SIG-M5 (cell line): ENCODE data around the gene HMG20A.

Experiments
- DNase-seq: peaks from one replicate; lab custom pipeline; 2025; lab: John Stamatoyannopoulos, UW

HMG20A gene

DNA sequence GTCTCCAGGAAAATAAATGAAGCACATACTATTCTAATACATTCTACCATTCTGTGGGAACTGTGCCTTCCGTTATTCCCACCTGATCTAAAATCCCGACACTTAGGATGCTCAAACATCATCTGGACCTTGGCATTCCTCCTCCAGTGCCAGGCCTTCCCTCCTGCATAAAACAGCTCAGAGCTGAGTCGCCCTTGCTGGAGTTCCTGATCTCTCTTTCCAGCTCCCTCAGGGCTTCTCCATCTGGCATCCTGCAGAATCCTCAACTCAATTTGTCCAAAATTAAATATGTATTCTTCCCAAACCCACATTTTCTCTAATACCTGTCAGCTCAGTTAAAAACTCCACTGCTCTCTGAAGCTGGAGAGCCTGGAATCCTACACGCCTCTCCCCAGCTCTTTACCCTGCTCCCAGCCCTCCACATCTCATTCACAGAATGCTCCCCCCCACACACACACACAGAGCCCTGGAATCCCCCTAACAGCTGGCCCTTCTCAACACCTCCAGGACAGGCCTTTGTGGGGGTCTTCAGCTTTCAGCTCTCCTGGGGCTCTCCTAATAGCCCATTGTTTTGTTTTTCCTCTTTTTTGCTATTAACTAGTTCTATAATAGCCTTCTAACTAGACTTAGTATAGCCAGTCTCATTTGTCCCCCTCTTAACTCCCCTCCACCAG is 78.5 kb downstream of the HMG20A start:
- DNase-seq: no peak

DNA sequence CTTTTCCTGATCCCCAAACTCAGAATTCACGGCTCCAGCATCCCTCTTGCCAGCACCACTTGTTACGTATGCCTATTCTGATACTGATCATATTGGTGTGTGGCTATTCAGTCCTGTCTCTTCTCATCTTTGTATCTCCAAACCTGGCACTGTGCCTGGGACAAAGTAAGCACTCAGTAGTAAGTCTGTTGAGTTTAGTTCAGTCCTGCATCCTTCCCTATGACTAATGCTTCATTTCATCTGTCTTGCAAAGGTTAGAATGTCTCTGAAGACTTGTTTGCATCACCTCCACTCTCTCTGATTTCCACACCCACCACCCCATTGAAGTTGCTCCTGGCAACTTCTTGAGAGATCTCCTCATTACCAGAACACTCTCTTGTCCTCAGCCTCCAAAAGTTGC is 80.3 kb downstream of the HMG20A start:
- no peak for DNase-seq

DNA sequence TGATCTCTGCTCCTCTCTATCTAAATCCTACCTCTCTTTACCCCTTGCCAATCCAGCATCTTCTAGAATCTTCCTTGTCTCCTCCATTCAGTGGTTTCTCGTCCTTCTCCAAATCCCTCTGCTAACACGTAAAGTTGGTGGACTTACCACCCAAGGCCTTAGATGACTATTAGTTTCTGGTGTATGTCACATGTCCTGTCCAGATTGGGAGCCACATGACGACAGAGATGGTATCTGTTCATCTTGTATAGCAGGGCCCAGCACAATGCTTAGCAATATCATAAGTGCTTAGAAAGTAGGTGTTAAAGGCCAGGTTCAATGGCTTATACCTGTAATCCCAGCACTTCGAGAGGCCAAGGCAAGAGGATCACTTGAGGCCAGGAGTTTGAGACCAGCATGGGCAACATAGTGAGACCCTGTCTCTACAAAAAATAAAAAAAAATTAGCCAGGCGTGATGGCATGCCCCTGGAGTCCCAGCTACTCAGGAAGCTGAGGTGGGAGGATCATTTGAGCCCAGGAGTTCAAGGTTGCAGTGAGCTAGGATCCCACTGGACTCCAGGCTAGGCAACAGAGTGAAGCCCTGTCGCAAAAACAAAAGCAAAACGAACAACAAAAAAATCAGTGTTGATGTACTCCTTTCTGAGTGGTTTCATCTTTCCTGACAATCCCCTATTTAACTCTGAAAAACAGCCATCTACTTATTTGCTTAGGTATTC is 81.8 kb downstream of the HMG20A start:
- no peak for DNase-seq

DNA sequence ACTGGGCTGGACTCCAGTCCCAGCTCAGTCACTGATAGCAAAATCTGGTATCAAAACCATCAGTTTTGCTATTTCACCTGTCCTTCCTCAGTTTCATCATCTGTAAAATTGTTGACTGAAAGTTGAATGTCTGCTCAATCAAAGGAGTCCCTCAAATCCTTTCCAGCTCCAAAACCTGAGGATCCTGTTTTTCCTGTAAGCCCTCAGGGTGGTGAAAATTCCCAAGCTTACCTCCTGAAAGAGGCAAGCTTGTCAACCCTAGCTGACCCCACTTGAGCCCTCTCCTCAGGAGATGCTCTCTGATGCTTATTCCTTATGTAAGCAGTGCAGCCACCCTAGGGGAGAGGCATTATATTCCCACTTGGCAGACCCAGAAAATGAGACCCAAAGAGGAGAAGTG is 82.6 kb downstream of the HMG20A start:
- DNase-seq: no peak

DNA sequence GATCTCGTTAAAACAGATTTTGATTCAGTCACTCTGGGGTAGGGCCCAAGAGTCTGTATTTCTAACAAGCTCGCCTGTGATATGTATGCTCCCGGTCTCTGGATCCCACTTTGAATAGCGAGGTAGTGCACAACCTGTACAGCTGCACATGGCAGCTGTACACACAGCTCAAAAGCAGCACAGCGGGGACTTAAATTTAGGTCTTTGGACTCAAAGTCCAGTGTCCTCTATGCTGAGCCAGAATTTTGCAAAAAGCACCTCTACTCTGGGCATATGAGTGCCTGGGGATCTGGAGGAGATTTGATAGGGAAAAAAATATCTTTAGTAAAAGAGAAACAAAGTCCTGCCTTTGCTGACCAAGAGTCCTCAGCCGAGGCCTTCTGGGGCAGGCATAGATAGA is 83.1 kb downstream of the HMG20A start:
- no peak for DNase-seq

DNA sequence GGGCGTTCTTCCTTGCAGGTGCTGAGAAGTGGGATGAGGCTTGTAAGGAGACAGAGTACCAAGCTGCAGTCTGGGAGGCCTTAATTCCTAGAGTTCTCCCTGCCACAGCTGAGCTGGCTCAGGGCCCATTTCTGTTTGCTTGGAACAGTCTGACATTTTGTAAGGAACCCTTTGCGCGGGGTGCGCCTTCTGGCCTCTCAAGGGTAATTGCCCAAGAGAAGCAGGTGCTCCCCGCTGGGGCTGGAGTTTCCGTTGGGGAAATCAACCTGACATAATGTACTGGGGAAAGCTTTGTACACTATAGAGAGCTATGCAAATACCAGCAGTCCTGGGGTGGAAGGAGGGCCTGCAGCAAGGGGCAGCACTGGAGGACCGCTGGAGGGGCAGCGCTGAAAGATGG is 83.6 kb downstream of the HMG20A start:
- DNase-seq: no peak

DNA sequence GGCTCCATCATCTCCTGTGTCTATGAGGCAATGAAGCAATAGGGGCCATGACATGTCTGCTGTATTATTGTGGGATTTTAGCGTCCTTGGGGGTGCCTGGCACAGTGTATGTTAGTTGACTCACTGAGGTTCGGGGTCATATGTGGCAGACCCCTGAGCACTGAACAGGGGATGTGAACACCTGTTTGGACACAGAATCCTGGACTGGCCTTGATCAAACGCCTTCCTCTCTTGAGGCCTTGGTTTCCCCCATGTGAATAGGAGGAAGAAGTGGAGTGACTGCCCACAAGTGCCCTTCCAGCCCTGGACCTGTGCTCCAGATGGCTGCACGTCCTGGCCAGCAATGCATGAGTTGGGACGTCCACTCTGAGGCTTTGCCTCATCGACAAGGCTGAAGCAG is 84.2 kb downstream of the HMG20A start:
- no peak for DNase-seq

DNA sequence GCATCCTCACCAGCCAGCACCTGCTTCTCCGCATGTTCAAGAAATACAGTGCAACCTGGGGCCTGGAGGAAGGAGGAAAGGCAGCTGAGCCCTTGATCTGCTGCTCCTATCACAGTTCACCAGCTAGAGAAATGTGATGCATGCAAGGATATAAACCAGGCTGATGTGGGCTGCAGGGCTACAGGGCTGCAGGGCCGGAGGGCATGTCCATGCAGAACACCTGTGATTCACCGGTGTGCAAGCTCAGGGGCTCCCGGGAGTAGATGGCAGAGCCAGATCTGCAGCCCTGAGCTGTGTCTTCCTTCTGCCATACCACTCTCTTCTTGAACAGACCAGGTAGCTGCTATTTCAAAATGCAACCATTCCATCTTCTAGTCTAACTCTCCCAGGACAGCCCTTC is 84.9 kb downstream of the HMG20A start:
- DNase-seq: no peak

DNA sequence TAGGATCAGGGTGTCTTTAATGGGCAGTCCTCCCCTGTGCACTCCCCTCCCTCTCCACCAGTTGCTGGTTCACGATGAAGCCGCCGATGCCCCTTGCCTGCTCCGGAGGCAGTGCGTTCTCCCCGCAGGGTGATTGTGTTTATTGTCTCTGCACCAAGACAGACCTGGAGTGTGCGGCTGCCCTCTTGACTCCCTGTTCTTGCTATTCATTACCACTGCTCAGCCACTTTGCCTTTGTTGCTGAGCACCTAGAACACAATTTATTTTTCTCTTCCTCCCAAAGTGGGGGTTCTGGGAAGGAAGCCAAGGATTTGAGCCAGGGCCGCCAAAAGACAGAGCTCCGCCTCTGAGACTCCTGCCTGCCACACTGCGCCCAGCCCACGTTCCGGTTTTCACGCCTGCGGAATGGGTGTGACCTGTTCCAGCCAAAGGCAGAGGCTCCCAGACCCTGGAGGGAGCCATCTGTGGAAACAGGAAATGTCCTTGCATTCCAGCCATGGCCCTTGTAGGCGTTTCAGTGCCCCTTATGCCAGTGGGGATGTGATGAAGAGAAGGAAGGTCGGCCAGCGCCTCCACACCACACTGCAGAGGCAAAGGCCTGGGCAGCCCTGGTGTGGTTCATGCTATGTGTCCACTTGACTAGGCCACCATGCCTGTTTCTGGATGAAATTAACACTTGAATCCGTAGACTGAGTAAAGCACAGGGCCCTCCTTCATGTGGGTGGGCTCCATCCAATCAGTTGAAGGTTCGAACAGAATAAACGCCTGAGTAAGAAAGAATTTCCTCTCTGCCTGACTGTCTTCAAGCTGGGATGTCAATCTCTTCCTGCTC is 85.8 kb downstream of the HMG20A start:
- no peak for DNase-seq

DNA sequence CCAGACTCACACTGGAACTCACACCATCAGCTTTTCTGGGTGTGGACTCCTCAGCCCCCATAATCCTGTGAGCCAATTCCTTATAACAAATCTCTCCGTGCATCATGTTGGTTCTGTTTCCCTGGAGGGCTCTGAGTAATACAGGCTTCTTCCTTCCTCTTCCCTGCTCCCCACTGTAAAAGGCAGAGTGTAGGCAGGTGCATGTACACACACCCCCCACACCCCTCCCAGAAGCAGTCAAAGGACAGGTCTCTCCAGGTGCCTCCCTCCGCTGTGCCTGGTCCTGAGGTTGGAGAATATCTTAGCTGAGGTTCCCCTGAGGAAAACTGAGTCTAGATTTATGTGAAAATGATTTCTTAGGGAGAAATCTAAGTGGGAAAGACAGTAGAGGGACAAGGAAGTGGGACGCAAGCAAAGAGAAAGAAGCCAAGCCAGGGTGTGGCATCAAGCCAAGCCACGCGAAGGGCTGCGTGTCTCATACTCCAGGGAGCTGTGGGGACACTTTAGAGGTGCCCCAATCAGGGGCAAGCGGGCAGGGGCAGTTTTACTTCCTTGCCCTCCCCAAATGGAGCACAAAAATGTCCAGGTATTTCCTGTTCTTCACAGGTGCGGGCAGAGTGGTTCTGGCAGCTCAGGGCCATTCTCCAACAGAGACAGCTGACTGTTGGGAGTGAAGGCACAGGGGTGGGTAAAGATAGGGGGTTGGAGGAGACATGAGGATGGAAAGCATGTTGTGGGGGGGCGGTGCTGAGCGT is 86.6 kb downstream of the HMG20A start:
- no peak for DNase-seq

DNA sequence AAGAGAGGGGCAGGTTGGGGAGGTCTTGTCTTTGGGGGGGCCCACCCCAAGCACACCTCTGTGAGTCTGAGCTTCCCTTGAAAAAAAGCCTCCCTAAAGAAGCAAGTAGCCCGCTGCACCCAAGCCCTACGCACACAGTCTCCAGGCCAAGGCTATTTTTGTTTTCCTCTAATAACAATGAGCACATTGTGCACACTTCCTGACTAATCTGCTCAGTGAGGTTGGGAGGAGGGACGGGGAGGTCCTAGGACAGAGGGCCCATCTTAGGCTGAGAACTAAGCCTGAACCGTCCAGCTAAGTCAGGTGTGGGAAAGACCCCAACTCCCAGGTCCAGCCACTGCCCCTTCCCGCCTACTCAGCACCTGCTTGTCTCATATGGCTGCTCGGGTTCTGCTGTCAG is 87.2 kb downstream of the HMG20A start:
- no peak for DNase-seq

DNA sequence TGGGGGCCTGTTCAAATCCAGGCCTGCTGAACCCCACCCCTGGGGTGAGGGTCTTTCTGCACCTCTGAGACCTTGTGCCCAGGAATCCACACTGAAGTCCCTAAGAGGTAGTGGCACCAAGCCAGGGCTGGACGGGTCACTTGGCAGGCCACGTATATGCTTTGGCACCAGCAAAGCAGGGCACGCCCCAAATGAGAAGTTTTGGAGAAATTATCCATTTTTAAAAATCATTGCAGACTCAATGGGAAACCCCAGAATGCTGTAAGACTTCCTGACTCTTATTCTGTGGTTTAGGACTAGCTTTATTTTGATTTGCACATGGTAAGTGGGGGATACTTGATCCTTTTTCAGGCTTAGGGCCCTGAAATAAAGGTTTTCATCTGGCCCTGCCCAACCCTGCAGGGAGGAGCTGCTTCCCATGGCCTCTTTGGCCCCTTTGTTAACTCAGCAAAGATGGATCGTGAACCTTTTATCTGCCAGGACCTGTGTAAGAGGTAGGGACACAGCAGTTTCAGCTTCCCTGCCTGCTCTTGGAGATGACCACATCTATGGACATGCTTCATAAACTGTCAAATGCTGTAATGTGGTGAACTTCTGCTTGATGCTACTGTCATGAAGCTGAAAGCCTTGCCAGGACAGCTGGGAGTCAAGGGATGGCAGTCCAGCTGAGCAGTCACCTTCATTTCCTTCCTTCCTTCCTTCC is 88.0 kb downstream of the HMG20A start:
- no peak for DNase-seq

DNA sequence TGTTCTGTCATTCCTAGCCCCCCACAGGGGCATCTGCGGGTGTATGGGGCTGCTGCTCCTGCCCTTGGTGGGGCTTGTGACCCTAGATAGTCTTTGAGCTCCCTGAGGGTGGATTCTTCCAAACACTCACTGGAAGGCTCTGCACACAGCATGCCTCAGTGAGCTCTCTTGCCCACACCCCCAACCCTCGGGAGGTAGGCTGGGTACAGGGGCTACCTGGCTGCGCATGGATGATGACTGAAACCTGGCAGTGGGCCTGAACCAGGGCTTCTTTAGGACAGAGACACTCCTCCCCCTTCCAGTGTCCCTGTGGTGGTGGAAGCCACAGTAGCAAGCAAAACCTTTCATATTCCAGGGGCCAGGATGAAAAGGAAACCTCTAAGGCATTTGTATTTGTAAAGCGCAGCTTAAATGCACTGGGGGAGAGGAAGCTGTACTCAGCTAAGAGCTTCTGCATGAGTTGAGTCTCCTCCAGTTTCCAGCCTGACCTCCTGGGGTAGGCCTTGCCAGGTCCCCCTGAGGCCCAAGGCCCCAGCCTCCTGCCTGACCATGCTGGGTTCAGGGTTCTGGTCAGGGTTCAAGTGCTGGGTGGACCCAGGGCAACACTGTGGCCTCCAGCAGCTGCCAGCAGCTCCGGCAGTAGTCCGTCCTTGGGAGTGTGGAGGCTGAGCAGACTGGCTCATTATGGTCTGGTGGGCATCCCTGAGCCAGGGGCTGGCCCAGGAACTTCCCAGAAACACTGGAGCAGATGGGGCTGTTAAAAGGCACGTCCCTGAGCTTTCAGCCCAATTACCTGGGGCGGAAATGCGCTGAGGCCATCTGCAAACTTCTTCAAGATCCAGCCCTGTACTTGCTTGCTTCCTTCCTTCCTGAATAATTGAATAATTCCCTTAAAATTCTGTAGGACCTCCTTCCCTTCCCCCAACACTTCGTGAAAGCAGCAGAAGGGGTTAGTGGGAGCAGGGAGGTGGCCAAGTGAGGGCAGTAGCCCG is 89.7 kb downstream of the HMG20A start:
- DNase-seq: no peak

DNA sequence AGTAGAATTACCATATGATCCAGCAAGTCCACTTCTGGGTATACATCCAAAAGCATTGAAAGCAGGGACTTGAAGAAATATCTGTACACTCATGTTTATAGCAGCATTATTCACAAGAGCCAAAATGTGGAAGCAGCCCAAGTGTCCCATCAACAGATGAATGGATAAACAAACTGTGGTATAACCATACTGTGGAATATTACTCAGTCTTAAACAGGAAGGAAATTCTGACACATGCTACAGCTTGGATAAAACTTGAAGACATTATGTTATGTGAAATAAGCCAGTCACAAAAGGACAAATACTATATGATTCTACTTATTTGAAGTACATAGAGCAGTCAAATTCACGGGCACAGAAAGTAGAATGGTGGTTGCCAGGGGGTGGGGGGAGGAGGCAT is 91.2 kb downstream of the HMG20A start:
- no peak for DNase-seq

DNA sequence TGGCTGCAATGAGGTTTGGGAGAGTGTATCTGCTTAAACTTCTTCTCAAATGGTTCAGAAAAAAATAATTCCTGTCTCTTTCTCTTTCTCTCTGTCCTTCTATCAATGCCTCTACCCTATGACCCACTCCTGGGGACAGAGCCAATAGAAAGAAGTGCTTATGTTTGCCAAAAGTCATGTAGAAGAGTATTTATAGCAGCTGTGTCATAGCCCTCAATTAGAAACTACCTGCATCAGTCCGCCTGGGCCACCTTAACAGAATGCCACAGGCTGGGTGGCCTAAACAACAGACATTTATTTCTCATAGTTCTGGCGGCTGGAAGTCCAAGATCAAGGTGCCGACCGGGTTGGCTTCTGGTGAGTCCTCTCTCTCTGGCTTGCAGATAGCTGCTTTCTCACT is 92.5 kb downstream of the HMG20A start:
- no peak for DNase-seq

DNA sequence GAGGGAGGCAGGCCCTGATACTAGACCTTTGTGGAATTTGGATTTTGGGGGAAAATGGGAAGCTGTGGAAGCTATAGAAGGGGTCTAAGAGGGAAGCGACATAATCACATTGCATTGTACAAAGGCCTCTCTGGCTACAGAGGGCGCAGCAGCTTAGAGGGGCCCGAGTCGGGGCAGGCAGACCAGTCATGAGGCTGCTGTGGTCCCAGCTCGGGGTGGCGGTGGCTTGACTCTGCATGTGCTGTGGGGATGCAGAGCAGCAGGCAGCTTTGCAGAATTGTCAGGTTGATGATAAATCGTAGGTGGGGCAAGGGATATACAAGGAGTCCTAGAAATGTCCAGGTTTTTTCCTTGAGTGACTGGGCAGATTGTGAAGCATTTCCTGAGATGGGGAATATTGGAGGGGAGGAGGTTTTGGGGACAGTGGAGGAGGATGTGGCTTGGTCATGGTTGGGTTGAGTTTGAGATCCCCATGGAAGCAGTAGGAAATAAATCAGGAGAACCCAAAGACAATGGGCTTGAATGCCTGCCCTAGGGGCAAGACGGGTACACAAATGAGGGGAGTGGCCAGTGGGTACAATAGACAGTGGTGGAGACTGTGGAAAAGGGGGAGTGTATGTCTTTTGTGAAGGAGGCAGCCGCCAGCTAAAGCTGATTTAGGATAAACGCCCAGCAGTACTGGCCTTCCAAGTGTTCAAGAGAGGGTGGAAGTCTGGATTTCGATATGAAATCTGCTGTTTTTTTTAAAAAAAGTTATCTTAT is 94.1 kb downstream of the HMG20A start:
- DNase-seq: no peak

DNA sequence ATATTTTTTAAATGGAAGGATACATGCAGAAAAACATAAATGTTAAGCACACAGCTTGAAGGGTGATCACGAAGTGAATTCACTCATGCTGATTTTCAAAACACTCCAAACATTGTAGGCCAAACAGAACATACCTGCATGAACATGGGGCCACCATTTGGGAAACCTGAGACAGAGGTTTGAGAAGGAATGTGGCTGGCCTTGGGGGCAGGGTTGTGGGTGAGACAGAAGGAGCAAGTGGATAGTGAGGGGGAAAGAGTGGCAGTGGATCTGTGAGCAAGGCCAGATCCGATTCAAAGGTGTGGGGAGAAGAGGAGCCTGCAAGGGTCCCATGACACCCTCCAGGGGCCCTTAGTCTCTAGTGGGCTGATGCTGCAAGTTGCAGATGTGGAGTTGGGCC is 94.9 kb downstream of the HMG20A start:
- DNase-seq: no peak

DNA sequence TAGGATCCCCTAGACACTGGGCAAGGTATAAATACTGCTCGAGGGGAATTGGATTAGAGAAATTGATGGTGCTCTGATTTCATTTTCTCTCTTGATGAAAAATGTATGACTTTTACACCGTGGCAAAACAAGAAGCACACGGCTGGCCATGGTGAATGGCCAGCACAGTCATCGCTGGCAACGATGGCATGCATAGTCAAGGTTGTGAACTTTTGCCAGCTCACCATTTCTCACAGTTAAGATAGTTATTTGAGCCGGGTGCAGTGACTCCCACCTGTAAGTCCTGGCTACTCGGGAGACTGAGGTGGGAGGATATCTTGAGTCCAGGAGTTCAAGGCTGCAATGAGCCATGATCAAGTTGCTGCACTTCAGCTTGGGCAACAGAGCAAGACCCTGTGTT is 95.4 kb downstream of the HMG20A start:
- no peak for DNase-seq

DNA sequence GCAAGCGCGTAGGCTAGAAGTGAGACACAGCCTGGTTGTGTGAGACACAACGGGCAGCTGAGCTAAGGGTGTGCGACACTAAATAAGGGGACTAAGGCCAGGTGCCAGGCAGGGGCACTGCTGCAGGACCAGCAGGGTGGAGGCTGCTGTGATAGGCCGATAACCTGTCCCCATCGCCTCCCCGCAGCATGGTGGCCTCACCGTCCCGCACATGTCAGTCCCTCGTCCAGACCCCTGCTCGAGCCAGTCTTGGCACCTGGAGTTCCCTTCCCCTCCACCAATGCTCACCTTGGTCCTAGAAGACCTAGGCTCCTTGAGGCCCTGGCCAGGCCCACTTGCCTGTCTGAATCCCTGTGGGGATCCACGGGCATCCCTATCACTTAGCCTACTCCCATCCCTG is 96.1 kb downstream of the HMG20A start:
- DNase-seq: no peak

DNA sequence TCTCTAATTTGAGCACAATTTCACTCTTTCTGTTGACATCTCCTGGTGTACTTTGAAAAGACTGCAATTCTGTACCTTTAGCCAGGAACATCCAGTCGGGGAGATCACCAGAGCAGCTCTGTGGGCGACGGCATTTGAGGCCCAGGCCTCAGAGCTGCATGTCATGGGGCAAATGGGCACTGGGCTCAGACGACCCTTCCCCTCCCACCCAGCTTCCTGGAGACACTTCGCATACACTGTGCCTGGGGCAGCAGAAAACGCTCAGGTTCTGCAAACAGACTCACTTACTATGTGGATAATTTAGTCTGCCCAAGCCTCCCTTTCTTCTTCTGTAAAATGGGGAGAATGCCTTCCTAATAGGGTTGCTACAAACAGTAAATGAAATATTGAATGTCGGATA is 96.9 kb downstream of the HMG20A start:
- no peak for DNase-seq
